ENCODE results near the gene RNF157. TPM values are rescaled to one million over a fixed set of nuclear protein-coding genes. Genes with fewer than 3 reads are reported as not detected.

RNF157 gene
- total and polyA plus RNA-seq, 2 of the 4 experiments (the other 2 are of a cell fraction) = 0.54 to 1.3 TPM

DNA sequence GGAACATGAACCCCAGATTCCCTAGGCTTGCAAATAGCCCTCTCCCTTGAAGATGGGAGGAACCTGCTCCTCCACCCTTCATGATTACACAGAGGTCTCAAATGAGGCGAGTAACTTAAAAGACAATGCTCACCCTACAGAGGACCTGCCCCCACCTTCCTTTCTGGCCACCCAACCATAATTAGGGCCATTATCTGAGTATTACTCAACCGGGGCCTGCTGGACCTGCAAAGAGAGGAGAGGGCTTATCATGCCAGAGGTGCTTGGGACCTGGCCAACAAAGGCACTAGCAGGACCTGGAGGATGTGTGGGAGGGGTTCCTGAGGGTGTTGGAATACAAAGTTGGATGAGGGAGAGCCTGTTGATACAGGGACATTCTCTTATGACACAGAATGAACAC, 42.4 kb downstream of the RNF157 start:
- no peak overlapping the region for H3K27ac ChIP-seq (ENCODE audit: insufficient read depth, low read length)
- no peak overlapping the region for H3K4me3 ChIP-seq (ENCODE audit: insufficient read depth, low read depth, low read length)
- no peak overlapping the region for H3K18ac ChIP-seq (ENCODE audit: low read depth, low read length)
- H3K9ac ChIP-seq (ENCODE audit: low read depth, low read length) = no peak overlapping the region
- H3K27me3 ChIP-seq (ENCODE audit: control insufficient read depth, insufficient read depth, low read length) = no peaks in the 10 kb centered on the region; the same call in 1 of the 2 replicates
- no peaks in the 10 kb centered on the region for H3K9me3 ChIP-seq (ENCODE audit: control insufficient read depth, insufficient read depth, low read length)
- intact Hi-C loops (cut with micrococcal nuclease) (no loop called here), dilution Hi-C loops (cut with HindIII; ENCODE audit: low sequenced_read_pairs, unreplicated experiment) (no loop called here), in situ Hi-C loops (cut with MboI; ENCODE audit: low sequenced_read_pairs) (no loop called here)
- CTCF ChIA-PET = no interaction called here
- DNase-seq (no peak), ATAC-seq (ENCODE audit: low read depth) (no peak)
- no peaks in the 10 kb centered on the region for H4K20me1 ChIP-seq (ENCODE audit: insufficient read depth, low read length)
- POLR2A ChIA-PET (ENCODE audit: unreplicated experiment) = no interaction called here
- no peak overlapping the region for H2BK5ac ChIP-seq (ENCODE audit: low read depth, low read length, poor library complexity, severe bottlenecking)
- H2BK20ac ChIP-seq (ENCODE audit: low read depth, low read length) = no peak overlapping the region
- H4K5ac ChIP-seq (ENCODE audit: low read depth, low read length) = no peak overlapping the region
- WGBS, 2 experiments (ENCODE audit: extremely low coverage in 2 of 2, insufficient read length in 1 of 2) = no CpG with 5 or more reads among the region's 2 CpGs
- H3K36me3 ChIP-seq (ENCODE audit: control insufficient read depth, insufficient read depth, low read length) = no peaks in the 10 kb centered on the region
- no peak overlapping the region for H3K4ac ChIP-seq (ENCODE audit: low read depth, low read length)
- no peak overlapping the region for H3K14ac ChIP-seq (replicated peaks; ENCODE audit: low read depth, low read length)
- H3K23ac ChIP-seq (ENCODE audit: low read depth, low read length) = no peak overlapping the region
- no TSS peak for BruUV-seq (replicated peaks)
- no peak overlapping the region for H2AK9ac ChIP-seq (replicated peaks; ENCODE audit: low read depth, low read length, poor library complexity)
- no peak overlapping the region for H3K4me2 ChIP-seq (ENCODE audit: low read depth, low read length)
- no peaks in the 10 kb centered on the region for H3K79me1 ChIP-seq (ENCODE audit: low read depth in 1 of 2, low read length in 2 of 2)
- no peak overlapping the region for H2AK5ac ChIP-seq (ENCODE audit: low read depth, low read length)
- no peak overlapping the region for H2BK120ac ChIP-seq (ENCODE audit: low read depth, low read length)
- no peak overlapping the region for H3K56ac ChIP-seq (ENCODE audit: extremely low read depth, insufficient read depth, low read length)
- no peak overlapping the region for H2BK15ac ChIP-seq (ENCODE audit: low read depth, low read length)
- TF ChIP-seq RAD21 (IDR thresholded peaks at IDR 0.05; ENCODE audit: low read length) (no peak), MAFK (IDR thresholded peaks at IDR 0.05; ENCODE audit: low read depth, low read length) (no peak)
- H3K9me1 ChIP-seq (ENCODE audit: insufficient read depth, low read length) = peaks cover 5% of the 10 kb centered on the region
- H2AFZ ChIP-seq (replicated peaks; ENCODE audit: low read length, poor library complexity) = no peak overlapping the region
- H4K8ac ChIP-seq (ENCODE audit: low read depth in 2 of 2, low read length in 2 of 2) = no peak overlapping the region
- H4K91ac ChIP-seq (ENCODE audit: insufficient read depth, low read depth, low read length) = no peak overlapping the region
- no peaks in the 10 kb centered on the region; the same call in 1 of the 2 replicates for H3K4me1 ChIP-seq (ENCODE audit: control insufficient read depth, insufficient read depth, low read length)

Data from IMR-90 (cell line).